ENCODE measurements around the gene PSMG3.

PSMG3 gene

GRCh38 chr7:1607001-1607400, 37.2 kb upstream of the PSMG3 start:
- 81% methylated on average over 3 to 7 of the region's 7 CpGs for WGBS, 2 experiments (ENCODE audit: insufficient coverage in 2 of 2)
- Histone ChIP-seq H3K9me3 (ENCODE audit: control insufficient read depth, low read length) (no peaks in the 10 kb centered on the region), H3K4me1 (ENCODE audit: control insufficient read depth, insufficient read depth, low read length, poor library complexity, severe bottlenecking) (peaks cover 8% of the 10 kb centered on the region), H3K36me3 (ENCODE audit: control insufficient read depth, insufficient read depth, low read length) (no peaks in the 10 kb centered on the region), H3K27ac (ENCODE audit: low read depth, low read length, severe bottlenecking) (no peak overlapping the region), H3K4me3 (ENCODE audit: extremely low read depth, insufficient read depth, low read length, poor library complexity, severe bottlenecking) (no peak overlapping the region)

GRCh38 chr7:1604383-1604782, 34.6 kb upstream of the PSMG3 start:
- WGBS, 2 experiments (ENCODE audit: insufficient coverage in 2 of 2) = 100% methylated on average over 1 of the region's 2 CpGs; no CpG with 5 or more reads in 1 of the 2 experiments
- Histone ChIP-seq H3K4me3 (ENCODE audit: extremely low read depth, insufficient read depth, low read length, poor library complexity, severe bottlenecking) (no peak overlapping the region), H3K27ac (ENCODE audit: low read depth, low read length, severe bottlenecking) (no peak overlapping the region), H3K9me3 (ENCODE audit: control insufficient read depth, low read length) (no peaks in the 10 kb centered on the region), H3K36me3 (ENCODE audit: control insufficient read depth, insufficient read depth, low read length) (no peaks in the 10 kb centered on the region), H3K4me1 (ENCODE audit: control insufficient read depth, insufficient read depth, low read length, poor library complexity, severe bottlenecking) (no peaks in the 10 kb centered on the region)

GRCh38 chr7:1603346-1604225, 33.8 kb upstream of the PSMG3 start:
- Histone ChIP-seq H3K4me3 (ENCODE audit: extremely low read depth, insufficient read depth, low read length, poor library complexity, severe bottlenecking) (no peak overlapping the region), H3K4me1 (ENCODE audit: control insufficient read depth, insufficient read depth, low read length, poor library complexity, severe bottlenecking) (no peaks in the 10 kb centered on the region), H3K36me3 (ENCODE audit: control insufficient read depth, insufficient read depth, low read length) (no peaks in the 10 kb centered on the region), H3K9me3 (ENCODE audit: control insufficient read depth, low read length) (no peaks in the 10 kb centered on the region), H3K27ac (ENCODE audit: low read depth, low read length, severe bottlenecking) (no peak overlapping the region)
- 90% methylated on average over 37 of the region's 41 CpGs for WGBS, 2 experiments (ENCODE audit: insufficient coverage in 2 of 2)

- Histone ChIP-seq H3K27ac (ENCODE audit: low read depth, low read length, severe bottlenecking) (no peak overlapping the region), H3K4me1 (ENCODE audit: control insufficient read depth, insufficient read depth, low read length, poor library complexity, severe bottlenecking) (no peaks in the 10 kb centered on the region), H3K36me3 (ENCODE audit: control insufficient read depth, insufficient read depth, low read length) (no peaks in the 10 kb centered on the region), H3K4me3 (ENCODE audit: extremely low read depth, insufficient read depth, low read length, poor library complexity, severe bottlenecking) (no peak overlapping the region), H3K9me3 (ENCODE audit: control insufficient read depth, low read length) (no peaks in the 10 kb centered on the region)
- WGBS, 2 experiments (ENCODE audit: insufficient coverage in 2 of 2) = 91 to 92% methylated on average over 14 to 15 of the region's 15 CpGs
Observed at GRCh38 chr7:1602386-1602785, 32.6 kb upstream of the PSMG3 start.

DNA sequence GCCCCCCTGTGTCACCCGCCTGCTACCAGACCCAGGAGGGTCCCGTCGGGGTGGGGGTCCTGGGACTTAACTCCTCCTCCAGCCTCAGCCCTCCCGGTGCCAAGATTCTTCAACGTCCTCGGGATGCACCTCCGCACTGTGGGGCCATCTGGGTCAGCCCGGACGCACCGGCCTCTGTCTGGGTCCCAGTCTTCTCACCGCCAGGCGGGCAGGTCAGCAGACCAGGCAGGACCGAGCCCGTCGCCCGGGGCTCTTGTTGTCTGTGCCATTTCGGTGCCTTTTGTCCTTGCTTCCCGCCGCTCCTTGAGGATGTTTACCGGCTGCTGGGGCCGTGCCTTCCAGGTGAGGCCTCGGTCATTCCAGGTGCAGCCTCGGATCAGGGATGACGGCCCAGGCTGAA, 32.1 kb upstream of the PSMG3 start:
- H3K4me1 ChIP-seq (ENCODE audit: control insufficient read depth, insufficient read depth, low read length, poor library complexity, severe bottlenecking) = no peaks in the 10 kb centered on the region
- WGBS, 2 experiments (ENCODE audit: insufficient coverage in 2 of 2) = 92 to 93% methylated on average over 22 to 24 of the region's 24 CpGs
- no peak overlapping the region for H3K4me3 ChIP-seq (ENCODE audit: extremely low read depth, insufficient read depth, low read length, poor library complexity, severe bottlenecking)
- H3K9me3 ChIP-seq (ENCODE audit: control insufficient read depth, low read length) = no peaks in the 10 kb centered on the region
- no peaks in the 10 kb centered on the region for H3K36me3 ChIP-seq (ENCODE audit: control insufficient read depth, insufficient read depth, low read length)
- H3K27ac ChIP-seq (ENCODE audit: low read depth, low read length, severe bottlenecking) = no peak overlapping the region

GRCh38 chr7:1599640-1600395, 30.0 kb upstream of the PSMG3 start:
- no peak overlapping the region for H3K4me3 ChIP-seq (ENCODE audit: extremely low read depth, insufficient read depth, low read length, poor library complexity, severe bottlenecking)
- H3K27ac ChIP-seq (ENCODE audit: low read depth, low read length, severe bottlenecking) = no peak overlapping the region
- no peaks in the 10 kb centered on the region for H3K4me1 ChIP-seq (ENCODE audit: control insufficient read depth, insufficient read depth, low read length, poor library complexity, severe bottlenecking)
- 93 to 96% methylated on average over 22 to 27 of the region's 29 CpGs for WGBS, 2 experiments (ENCODE audit: insufficient coverage in 2 of 2)
- H3K9me3 ChIP-seq (ENCODE audit: control insufficient read depth, low read length) = no peaks in the 10 kb centered on the region
- no peaks in the 10 kb centered on the region for H3K36me3 ChIP-seq (ENCODE audit: control insufficient read depth, insufficient read depth, low read length)

- no peaks in the 10 kb centered on the region for H3K9me3 ChIP-seq (ENCODE audit: control insufficient read depth, low read length)
- no peak overlapping the region for H3K27ac ChIP-seq (ENCODE audit: low read depth, low read length, severe bottlenecking)
- whole genome bisulfite sequencing, 2 experiments (ENCODE audit: insufficient coverage in 2 of 2) = 92 to 95% methylated on average over 10 to 12 of the region's 12 CpGs
- no peaks in the 10 kb centered on the region for H3K36me3 ChIP-seq (ENCODE audit: control insufficient read depth, insufficient read depth, low read length)
- H3K4me3 ChIP-seq (ENCODE audit: extremely low read depth, insufficient read depth, low read length, poor library complexity, severe bottlenecking) = no peak overlapping the region
- no peaks in the 10 kb centered on the region for H3K4me1 ChIP-seq (ENCODE audit: control insufficient read depth, insufficient read depth, low read length, poor library complexity, severe bottlenecking)
Observed at GRCh38 chr7:1598961-1599639, 29.3 kb upstream of the PSMG3 start.

GRCh38 chr7:1598286-1598685, 28.5 kb upstream of the PSMG3 start:
- no peaks in the 10 kb centered on the region for H3K9me3 ChIP-seq (ENCODE audit: control insufficient read depth, low read length)
- H3K4me3 ChIP-seq (ENCODE audit: extremely low read depth, insufficient read depth, low read length, poor library complexity, severe bottlenecking) = no peak overlapping the region
- no peak overlapping the region for H3K27ac ChIP-seq (ENCODE audit: low read depth, low read length, severe bottlenecking)
- H3K36me3 ChIP-seq (ENCODE audit: control insufficient read depth, insufficient read depth, low read length) = no peaks in the 10 kb centered on the region
- H3K4me1 ChIP-seq (ENCODE audit: control insufficient read depth, insufficient read depth, low read length, poor library complexity, severe bottlenecking) = no peaks in the 10 kb centered on the region
- 83 to 92% methylated on average over 2 to 7 of the region's 7 CpGs for WGBS, 2 experiments (ENCODE audit: insufficient coverage in 2 of 2)

DNA sequence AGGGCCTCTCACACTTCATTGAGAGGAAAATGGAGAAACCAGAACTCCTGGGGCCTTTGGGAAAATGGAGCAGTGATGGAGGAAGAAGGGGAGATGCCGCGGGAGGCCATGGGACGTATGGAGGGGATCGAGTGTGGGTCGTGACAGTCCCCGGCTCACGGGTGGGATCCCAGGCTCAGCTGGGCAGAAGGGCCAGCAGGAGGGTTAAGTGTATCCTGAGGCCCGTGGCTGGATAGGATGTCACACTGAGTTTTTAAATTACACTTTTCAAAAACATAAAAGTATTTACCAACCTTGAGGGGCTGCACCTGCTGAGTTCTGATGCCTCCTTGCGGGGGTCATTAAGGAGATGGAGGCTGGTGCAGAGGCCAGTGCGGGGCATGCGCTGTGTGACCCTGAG, 28.0 kb upstream of the PSMG3 start:
- Histone ChIP-seq H3K27ac (ENCODE audit: low read depth, low read length, severe bottlenecking) (no peak overlapping the region), H3K4me1 (ENCODE audit: control insufficient read depth, insufficient read depth, low read length, poor library complexity, severe bottlenecking) (no peaks in the 10 kb centered on the region), H3K9me3 (ENCODE audit: control insufficient read depth, low read length) (no peaks in the 10 kb centered on the region), H3K4me3 (ENCODE audit: extremely low read depth, insufficient read depth, low read length, poor library complexity, severe bottlenecking) (no peak overlapping the region), H3K36me3 (ENCODE audit: control insufficient read depth, insufficient read depth, low read length) (no peaks in the 10 kb centered on the region)
- WGBS, 2 experiments (ENCODE audit: insufficient coverage in 2 of 2) = 86 to 97% methylated on average over 10 of the region's 11 CpGs

DNA sequence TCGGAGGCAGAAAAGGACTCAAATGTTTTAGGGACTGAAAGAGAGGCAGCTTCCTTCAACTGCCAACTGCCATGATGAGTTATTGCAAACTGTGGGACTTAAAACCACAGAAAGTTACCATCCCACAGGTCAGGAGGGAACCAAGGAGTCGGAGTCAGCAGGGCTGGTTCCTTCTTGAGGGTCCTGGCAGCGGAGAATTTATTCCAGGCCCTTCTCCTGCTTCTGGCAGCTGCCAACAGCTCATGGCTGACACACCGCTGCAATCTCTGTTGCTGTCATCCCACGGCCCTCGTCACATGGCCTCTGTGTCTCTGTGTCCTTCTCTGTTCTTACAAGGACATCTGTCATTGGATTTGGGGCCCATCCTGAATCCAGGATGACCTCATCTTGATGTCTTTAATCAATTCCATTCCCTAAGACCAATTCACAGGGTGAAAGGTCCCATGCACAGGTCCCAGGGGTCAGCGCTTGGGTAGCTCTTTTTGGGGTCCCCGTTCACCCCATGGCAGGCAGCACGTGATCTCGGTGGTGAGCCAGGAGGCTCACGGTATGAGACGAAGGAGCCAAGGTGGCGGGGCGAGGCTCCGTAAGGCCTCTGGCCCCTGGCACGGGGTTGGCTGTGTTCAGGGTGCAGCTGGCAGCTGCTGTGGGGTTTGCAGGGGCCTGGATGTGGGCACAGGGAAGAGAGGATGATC, 27.4 kb upstream of the PSMG3 start:
- WGBS, 2 experiments (ENCODE audit: insufficient coverage in 2 of 2) = 85 to 88% methylated on average over 15 of the region's 16 CpGs
- Histone ChIP-seq H3K36me3 (ENCODE audit: control insufficient read depth, insufficient read depth, low read length) (no peaks in the 10 kb centered on the region), H3K9me3 (ENCODE audit: control insufficient read depth, low read length) (no peaks in the 10 kb centered on the region), H3K27ac (ENCODE audit: low read depth, low read length, severe bottlenecking) (no peak overlapping the region), H3K4me3 (ENCODE audit: extremely low read depth, insufficient read depth, low read length, poor library complexity, severe bottlenecking) (no peak overlapping the region), H3K4me1 (ENCODE audit: control insufficient read depth, insufficient read depth, low read length, poor library complexity, severe bottlenecking) (no peaks in the 10 kb centered on the region)
